Measurements from ENCODE around the gene CREM. TPM values are rescaled to one million over a fixed set of nuclear protein-coding genes. Genes with fewer than 3 reads are reported as not detected.

Gene CREM
- total RNA-seq, 1 experiment from 2014 or later = 30.2 TPM

DNA sequence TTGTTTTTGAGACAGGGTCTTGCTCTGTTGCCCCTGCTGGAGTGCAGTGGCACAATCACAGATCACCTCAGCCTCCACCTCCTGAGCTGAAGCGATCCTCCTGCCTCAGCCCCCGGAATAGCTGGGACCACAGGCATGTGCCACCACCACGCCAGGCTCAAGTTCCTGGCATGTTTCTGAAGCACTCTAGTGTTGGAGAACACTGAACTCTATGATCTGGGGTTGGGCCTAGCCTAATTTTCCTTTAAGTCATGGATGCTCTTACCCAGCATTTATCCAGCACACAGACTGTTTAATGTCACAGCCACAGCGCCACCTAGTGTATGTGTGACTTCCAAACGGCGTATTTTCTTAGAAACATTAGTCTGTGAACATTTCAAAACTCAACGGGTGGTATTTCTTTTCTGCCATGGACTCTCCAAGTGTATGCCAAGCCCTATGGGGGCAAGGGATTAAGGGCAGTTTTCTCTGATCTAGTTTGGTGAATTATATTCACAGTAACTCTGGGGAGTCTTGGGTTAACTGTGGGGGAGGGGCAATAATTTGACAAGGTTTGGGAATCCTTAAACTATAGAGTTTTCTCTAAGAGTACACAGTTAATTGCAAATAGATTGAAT lies 91.8 kb downstream of the CREM start:
- ChIA-PET POLR2A (no interaction called here), CTCF (interaction anchor here (0.5 to 7.2 kb wide), 8 partner anchors 9 to 568 kb away, joined by 3 to 90 read pairs (median 4); no protein-coding TSS in a partner anchor)
- TF ChIP-seq, protein P1, sequence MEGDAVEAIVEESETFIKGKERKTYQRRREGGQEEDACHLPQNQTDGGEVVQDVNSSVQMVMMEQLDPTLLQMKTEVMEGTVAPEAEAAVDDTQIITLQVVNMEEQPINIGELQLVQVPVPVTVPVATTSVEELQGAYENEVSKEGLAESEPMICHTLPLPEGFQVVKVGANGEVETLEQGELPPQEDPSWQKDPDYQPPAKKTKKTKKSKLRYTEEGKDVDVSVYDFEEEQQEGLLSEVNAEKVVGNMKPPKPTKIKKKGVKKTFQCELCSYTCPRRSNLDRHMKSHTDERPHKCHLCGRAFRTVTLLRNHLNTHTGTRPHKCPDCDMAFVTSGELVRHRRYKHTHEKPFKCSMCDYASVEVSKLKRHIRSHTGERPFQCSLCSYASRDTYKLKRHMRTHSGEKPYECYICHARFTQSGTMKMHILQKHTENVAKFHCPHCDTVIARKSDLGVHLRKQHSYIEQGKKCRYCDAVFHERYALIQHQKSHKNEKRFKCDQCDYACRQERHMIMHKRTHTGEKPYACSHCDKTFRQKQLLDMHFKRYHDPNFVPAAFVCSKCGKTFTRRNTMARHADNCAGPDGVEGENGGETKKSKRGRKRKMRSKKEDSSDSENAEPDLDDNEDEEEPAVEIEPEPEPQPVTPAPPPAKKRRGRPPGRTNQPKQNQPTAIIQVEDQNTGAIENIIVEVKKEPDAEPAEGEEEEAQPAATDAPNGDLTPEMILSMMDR (IDR thresholded peaks at IDR 0.05; ENCODE audit: unreplicated experiment) = peak; percentile 63
- DNase-seq (ENCODE audit: unreplicated experiment) = peak; percentile 91
- no TSS peak for BruUV-seq (replicated peaks)
- intact Hi-C loops (cut with micrococcal nuclease) = loop anchor here (1.0 to 5.0 kb wide), 4 partner anchors 91 to 561 kb away; no protein-coding TSS in a partner anchor
- H3K36me3 Mint-ChIP-seq (ENCODE audit: insufficient read depth, unreplicated experiment) = no peaks in the 10 kb centered on the region
- no peaks in the 10 kb centered on the region for H3K9me3 Mint-ChIP-seq (ENCODE audit: unreplicated experiment)
- H3K27me3 Mint-ChIP-seq (ENCODE audit: insufficient read depth, unreplicated experiment) = no peaks in the 10 kb centered on the region
- H3K27ac Mint-ChIP-seq (ENCODE audit: low read depth, unreplicated experiment) = no peak overlapping the region
- no peaks in the 10 kb centered on the region for H3K4me1 Mint-ChIP-seq (ENCODE audit: insufficient read depth, unreplicated experiment)
- no peak overlapping the region for H3K4me3 Mint-ChIP-seq (ENCODE audit: unreplicated experiment)

DNA sequence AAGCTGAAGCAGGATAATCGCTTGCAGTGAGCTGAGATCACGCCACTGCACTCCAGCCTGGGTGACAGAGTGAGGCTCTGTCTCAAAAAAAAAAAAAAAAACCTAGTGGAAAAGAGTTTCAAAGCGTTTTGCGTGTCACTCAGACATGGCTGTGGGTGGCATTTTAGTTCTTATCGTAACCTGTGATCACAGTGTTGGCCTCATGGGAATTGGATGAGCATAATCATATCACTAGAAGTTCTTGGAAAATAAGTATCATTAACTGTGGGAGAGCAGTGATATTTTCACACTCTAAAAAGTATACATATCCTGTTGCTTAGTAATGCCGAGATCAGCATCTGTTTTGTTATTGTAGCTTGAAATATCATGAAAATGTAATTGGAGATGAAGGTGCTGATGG lies 92.6 kb downstream of the CREM start:
- no peak overlapping the region for H3K27ac Mint-ChIP-seq (ENCODE audit: low read depth, unreplicated experiment)
- TF ChIP-seq, protein P1 (IDR thresholded peaks at IDR 0.05; ENCODE audit: unreplicated experiment) = no peak
- H3K9me3 Mint-ChIP-seq (ENCODE audit: unreplicated experiment) = no peaks in the 10 kb centered on the region
- no peaks in the 10 kb centered on the region for H3K4me1 Mint-ChIP-seq (ENCODE audit: insufficient read depth, unreplicated experiment)
- DNase-seq (ENCODE audit: unreplicated experiment) = no peak
- no peaks in the 10 kb centered on the region for H3K36me3 Mint-ChIP-seq (ENCODE audit: insufficient read depth, unreplicated experiment)
- intact Hi-C loops (cut with micrococcal nuclease) = loop anchor here (5.0 kb wide), 1 partner anchor 562 kb away; no protein-coding TSS in a partner anchor
- H3K27me3 Mint-ChIP-seq (ENCODE audit: insufficient read depth, unreplicated experiment) = no peaks in the 10 kb centered on the region
- BruUV-seq (replicated peaks) = no TSS peak
- H3K4me3 Mint-ChIP-seq (ENCODE audit: unreplicated experiment) = no peak overlapping the region
- CTCF ChIA-PET = interaction anchor here (0.5 to 7.2 kb wide), 7 partner anchors 17 to 225 kb away, joined by 3 to 90 read pairs (median 4); partner anchors contain the start of gene CREM
- POLR2A ChIA-PET = interaction anchor here (0.6 kb wide), 1 partner anchor 96 kb away, joined by 3 read pairs; no protein-coding TSS in a partner anchor

DNA sequence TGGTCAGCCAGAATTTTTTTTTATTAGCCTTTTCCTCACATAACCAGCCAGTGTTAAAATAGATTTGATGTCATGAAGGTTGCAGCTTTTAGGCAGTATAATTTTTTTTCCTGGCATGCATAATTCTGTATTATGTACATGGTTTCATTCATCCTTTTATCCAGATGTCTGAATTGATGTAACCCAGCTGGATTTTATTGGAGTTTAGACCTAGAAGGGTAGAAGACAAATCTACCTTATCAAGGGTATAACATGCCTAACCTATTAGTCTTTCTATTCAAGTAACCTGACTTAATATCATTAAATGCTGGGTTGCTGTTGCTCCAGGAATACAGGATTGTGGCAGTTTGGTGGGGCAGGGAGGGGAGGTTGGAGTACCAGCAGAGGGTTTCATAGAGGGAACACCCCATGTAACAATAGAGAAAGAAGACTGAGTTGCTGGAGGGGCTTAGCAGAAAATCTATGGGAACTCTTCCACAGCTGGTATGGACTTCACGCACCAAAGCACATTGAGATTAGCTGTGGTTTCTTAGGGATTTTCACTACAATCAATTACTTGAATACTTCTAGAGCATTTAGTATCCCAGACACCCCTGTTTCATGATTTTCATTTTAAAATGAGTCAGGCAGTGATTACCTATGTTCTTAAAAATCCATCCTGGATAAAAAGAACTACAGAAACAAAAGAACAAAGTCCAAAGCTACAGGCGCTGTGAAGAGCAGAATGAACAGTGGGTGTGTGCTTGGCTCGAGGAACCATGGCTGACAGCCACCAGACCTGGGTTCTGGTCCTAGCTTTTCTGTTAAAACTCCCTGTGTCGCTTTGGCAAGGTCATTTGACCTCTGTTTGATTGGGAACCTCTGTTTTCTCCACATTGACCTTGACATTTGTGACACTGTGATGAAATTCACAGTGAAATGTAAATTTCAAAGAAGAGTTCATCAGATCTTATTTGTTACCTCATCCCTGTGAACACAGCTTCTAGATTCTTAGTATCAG lies 93.5 kb downstream of the CREM start:
- Mint-ChIP-seq H3K27ac (ENCODE audit: low read depth, unreplicated experiment) (no peak overlapping the region), H3K36me3 (ENCODE audit: insufficient read depth, unreplicated experiment) (no peaks in the 10 kb centered on the region), H3K4me1 (ENCODE audit: insufficient read depth, unreplicated experiment) (no peaks in the 10 kb centered on the region), H3K27me3 (ENCODE audit: insufficient read depth, unreplicated experiment) (no peaks in the 10 kb centered on the region), H3K4me3 (ENCODE audit: unreplicated experiment) (no peak overlapping the region), H3K9me3 (ENCODE audit: unreplicated experiment) (no peaks in the 10 kb centered on the region)
- DNase-seq (ENCODE audit: unreplicated experiment) = no peak
- intact Hi-C loops (cut with micrococcal nuclease) = loop anchor here (5.0 kb wide), 1 partner anchor 563 kb away; no protein-coding TSS in a partner anchor
- ChIA-PET CTCF (interaction anchor here (0.5 to 7.2 kb wide), 9 partner anchors 16 to 1693 kb away, joined by 3 to 90 read pairs (median 4); partner anchors contain the start of gene CREM), POLR2A (interaction anchor here (0.6 kb wide), 1 partner anchor 12 kb away, joined by 3 read pairs; no protein-coding TSS in a partner anchor)
- no TSS peak for BruUV-seq (replicated peaks)
- TF ChIP-seq, protein P1 (IDR thresholded peaks at IDR 0.05; ENCODE audit: unreplicated experiment) = no peak

All from MCF 10A (cell line).